HL-60 (cell line): Measurements from ENCODE around the gene HNRNPLL.
A peak's percentile ranks its signal among the peaks of the same experiment; 100 is the strongest.
"Not testable (repeated sequence)": the region's sequence is repeated elsewhere in the genome, so short reads cannot be mapped to it uniquely, and the experiment has no call there.

Source experiments
- DNase-seq, 2 experiments: peaks; one replicate each; pipeline ENCODE4 v3.0.0-alpha.2; 2010 to 2020; ENCODE audit warnings: low read depth in 1 of 2, low spot score in 1 of 2
- H3K27ac ChIP-seq: fragments of 250-450 bp; sonication (Bioruptor Pico); replicated peaks from 2 replicates; pipeline ENCODE4 v1.5.1; 2020; ENCODE audit warnings: mild to moderate bottlenecking, moderate library complexity
- H3K27me3 ChIP-seq: fragments of 250-450 bp; sonication (Bioruptor Pico); 2 replicates; pipeline ENCODE4 v1.5.1; 2021; ENCODE audit warnings: mild to moderate bottlenecking, moderate library complexity; ENCODE audit not compliant: insufficient read depth, poor library complexity, severe bottlenecking
- H3K4me3 ChIP-seq: replicated peaks from 2 replicates; pipeline ENCODE4 v1.5.1; 2011; ENCODE audit warnings: mild to moderate bottlenecking, control low read depth, low read length; ENCODE audit not compliant: insufficient read depth
- GABPA ChIP-seq: IDR thresholded peaks from 2 replicates; pipeline ENCODE4 v1.6.1; 2012; ENCODE audit warnings: low read depth
- POLR2AphosphoS5 ChIP-seq: IDR thresholded peaks from 2 replicates; pipeline ENCODE4 v1.6.1; 2012; ENCODE audit warnings: low read depth
- REST ChIP-seq: IDR thresholded peaks from 2 replicates; pipeline ENCODE4 v1.6.1; 2012; ENCODE audit warnings: low read depth; ENCODE audit not compliant: insufficient replicate concordance
- SPI1 ChIP-seq: IDR thresholded peaks from 2 replicates; pipeline ENCODE4 v1.6.1; 2012; ENCODE audit warnings: low read depth, mild to moderate bottlenecking, borderline replicate concordance
- TF ChIP-seq, protein P1 (sequence below): IDR thresholded peaks from one replicate; pipeline ENCODE4 v1.5.1; 2011; ENCODE audit warnings: low read length, control low read depth, inconsistent platforms; ENCODE audit not compliant: insufficient read depth

Gene HNRNPLL

GRCh38 chr2:38610851-38611801 lies 8.4 kb upstream of the HNRNPLL start:
- H3K4me3 ChIP-seq = no peak overlapping the region
- H3K27me3 ChIP-seq = no peaks in the 10 kb centered on the region
- no peak overlapping the region for H3K27ac ChIP-seq
- DNase-seq = no peak
- TF ChIP-seq GABPA = no peak
- TF ChIP-seq REST = no peak
- no peak for TF ChIP-seq POLR2AphosphoS5
- TF ChIP-seq SPI1 = no peak

GRCh38 chr2:38609246-38609645 lies 6.5 kb upstream of the HNRNPLL start:
- H3K4me3 ChIP-seq, H3K27ac ChIP-seq, DNase-seq, H3K27me3 ChIP-seq: not testable (repeated sequence)

- no peak for DNase-seq
- no peak for TF ChIP-seq REST
- no peak for TF ChIP-seq GABPA
- TF ChIP-seq SPI1 = no peak
- TF ChIP-seq POLR2AphosphoS5 = no peak
- TF ChIP-seq, protein P1, sequence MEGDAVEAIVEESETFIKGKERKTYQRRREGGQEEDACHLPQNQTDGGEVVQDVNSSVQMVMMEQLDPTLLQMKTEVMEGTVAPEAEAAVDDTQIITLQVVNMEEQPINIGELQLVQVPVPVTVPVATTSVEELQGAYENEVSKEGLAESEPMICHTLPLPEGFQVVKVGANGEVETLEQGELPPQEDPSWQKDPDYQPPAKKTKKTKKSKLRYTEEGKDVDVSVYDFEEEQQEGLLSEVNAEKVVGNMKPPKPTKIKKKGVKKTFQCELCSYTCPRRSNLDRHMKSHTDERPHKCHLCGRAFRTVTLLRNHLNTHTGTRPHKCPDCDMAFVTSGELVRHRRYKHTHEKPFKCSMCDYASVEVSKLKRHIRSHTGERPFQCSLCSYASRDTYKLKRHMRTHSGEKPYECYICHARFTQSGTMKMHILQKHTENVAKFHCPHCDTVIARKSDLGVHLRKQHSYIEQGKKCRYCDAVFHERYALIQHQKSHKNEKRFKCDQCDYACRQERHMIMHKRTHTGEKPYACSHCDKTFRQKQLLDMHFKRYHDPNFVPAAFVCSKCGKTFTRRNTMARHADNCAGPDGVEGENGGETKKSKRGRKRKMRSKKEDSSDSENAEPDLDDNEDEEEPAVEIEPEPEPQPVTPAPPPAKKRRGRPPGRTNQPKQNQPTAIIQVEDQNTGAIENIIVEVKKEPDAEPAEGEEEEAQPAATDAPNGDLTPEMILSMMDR = no peak
- Histone ChIP-seq H3K27me3 (no peaks in the 10 kb centered on the region), H3K4me3 (no peak overlapping the region), H3K27ac (no peak overlapping the region)
Observed at GRCh38 chr2:38608755-38609154, 6.0 kb upstream of the HNRNPLL start.

- DNase-seq = no peak
- Histone ChIP-seq H3K27ac (no peak overlapping the region), H3K27me3 (no peaks in the 10 kb centered on the region), H3K4me3 (no peak overlapping the region)
- TF ChIP-seq POLR2AphosphoS5 (no peak), SPI1 (no peak)
Observed at GRCh38 chr2:38605298-38605830, 2.6 kb upstream of the HNRNPLL start.

- H3K27me3 ChIP-seq = no peaks in the 10 kb centered on the region
- H3K4me3 ChIP-seq = peak overlapping the region; percentile 66
- peak; percentile 73 to 85 for DNase-seq
- peak overlapping the region; percentile 93 for H3K27ac ChIP-seq
- TF ChIP-seq GABPA (no peak), POLR2AphosphoS5 (no peak), REST (no peak), SPI1 (peak; percentile 34; the same call in 1 of the 2 replicates)
- TF ChIP-seq, protein P1 = peak; percentile 89
Observed at GRCh38 chr2:38603402-38604290, 918 bp upstream of the HNRNPLL start.
